ENCODE results near the gene ARHGEF11. TPM values are rescaled to one million over a fixed set of nuclear protein-coding genes. Genes with fewer than 3 reads are reported as not detected.

The ARHGEF11 gene
- total RNA-seq, 6 donors from 2014 or later: 39.2 to 170 (median 50.9) TPM

DNA sequence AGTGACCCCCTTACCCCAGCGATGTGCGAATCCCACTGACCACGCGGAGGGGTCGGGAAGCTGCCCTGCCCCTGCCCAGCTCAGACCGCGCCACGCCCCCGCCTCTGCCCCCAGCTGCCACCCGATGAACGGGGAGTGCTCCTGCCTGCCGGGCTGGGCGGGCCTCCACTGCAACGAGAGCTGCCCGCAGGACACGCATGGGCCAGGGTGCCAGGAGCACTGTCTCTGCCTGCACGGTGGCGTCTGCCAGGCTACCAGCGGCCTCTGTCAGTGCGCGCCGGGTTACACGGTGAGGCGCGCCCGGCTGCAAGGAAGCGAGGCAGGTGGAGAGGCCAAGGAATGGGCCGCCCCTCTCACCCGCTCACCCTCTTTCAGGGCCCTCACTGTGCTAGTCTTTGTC is 137.0 kb downstream of the ARHGEF11 start:
- H3K36me3 ChIP-seq: peaks cover 0 to 79% (median 18%) of the 10 kb centered on the region in 4 donors
- ATAC-seq (ENCODE audit: low FRiP score in 2 of 2): no peak
- no peaks in the 10 kb centered on the region for H3K9me3 ChIP-seq
- H3K4me3 ChIP-seq: no peak overlapping the region
- 79 to 95% methylated on average over 8 to 21 of the region's 29 CpGs for WGBS, 2 donors
- TF ChIP-seq POLR2A (IDR thresholded peaks at IDR 0.05) (no peak), EP300 (IDR thresholded peaks at IDR 0.05) (no peak), POLR2AphosphoS5 (IDR thresholded peaks at IDR 0.05) (no peak)
- TF ChIP-seq, protein P1, sequence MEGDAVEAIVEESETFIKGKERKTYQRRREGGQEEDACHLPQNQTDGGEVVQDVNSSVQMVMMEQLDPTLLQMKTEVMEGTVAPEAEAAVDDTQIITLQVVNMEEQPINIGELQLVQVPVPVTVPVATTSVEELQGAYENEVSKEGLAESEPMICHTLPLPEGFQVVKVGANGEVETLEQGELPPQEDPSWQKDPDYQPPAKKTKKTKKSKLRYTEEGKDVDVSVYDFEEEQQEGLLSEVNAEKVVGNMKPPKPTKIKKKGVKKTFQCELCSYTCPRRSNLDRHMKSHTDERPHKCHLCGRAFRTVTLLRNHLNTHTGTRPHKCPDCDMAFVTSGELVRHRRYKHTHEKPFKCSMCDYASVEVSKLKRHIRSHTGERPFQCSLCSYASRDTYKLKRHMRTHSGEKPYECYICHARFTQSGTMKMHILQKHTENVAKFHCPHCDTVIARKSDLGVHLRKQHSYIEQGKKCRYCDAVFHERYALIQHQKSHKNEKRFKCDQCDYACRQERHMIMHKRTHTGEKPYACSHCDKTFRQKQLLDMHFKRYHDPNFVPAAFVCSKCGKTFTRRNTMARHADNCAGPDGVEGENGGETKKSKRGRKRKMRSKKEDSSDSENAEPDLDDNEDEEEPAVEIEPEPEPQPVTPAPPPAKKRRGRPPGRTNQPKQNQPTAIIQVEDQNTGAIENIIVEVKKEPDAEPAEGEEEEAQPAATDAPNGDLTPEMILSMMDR (IDR thresholded peaks at IDR 0.05): no peak
- peaks cover 11 to 29% (median 15%) of the 10 kb centered on the region in 4 donors for H3K4me1 ChIP-seq
- H3K27me3 ChIP-seq: no peaks in the 10 kb centered on the region
- DNase-seq: no peak
- H3K27ac ChIP-seq: no peak overlapping the region

DNA sequence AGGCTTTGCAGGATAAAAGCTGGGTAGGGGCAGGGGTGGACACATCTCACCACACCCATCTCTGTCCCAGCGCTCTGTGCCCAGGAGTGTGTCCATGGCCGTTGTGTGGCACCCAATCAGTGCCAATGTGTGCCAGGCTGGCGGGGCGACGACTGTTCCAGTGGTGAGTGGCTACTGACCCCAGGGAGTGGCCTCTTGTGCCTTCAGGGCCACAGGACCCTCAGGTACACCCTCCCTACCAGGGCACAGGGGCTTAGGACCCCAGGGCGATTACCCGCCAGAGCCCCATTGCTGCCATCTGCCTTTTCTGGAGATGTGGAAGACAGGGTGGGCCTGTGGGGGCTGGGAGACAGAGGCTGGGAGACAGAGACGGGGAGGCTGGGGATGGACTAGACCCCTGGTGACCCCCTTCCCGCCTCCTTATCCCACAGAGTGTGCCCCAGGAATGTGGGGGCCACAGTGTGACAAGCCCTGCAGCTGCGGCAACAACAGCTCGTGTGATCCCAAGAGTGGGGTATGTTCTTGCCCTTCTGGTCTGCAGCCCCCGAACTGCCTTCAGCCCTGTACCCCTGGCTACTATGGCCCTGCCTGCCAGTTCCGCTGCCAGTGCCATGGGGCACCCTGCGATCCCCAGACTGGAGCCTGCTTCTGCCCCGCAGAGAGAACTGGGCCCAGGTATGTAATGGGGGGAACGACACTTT is 139.2 kb downstream of the ARHGEF11 start:
- Histone ChIP-seq H3K36me3 (peaks cover 0 to 59% (median 9%) of the 10 kb centered on the region in 4 donors), H3K9me3 (no peaks in the 10 kb centered on the region), H3K27me3 (no peaks in the 10 kb centered on the region), H3K4me1 (peaks cover 11 to 33% (median 26%) of the 10 kb centered on the region in 4 donors), H3K27ac (no peak overlapping the region), H3K4me3 (no peak overlapping the region)
- DNase-seq: no peak
- WGBS, 2 donors: 91 to 96% methylated on average over 11 to 16 of the region's 16 CpGs
- TF ChIP-seq, protein P1 (IDR thresholded peaks at IDR 0.05): no peak
- no peak for TF ChIP-seq POLR2AphosphoS5 (IDR thresholded peaks at IDR 0.05)
- TF ChIP-seq POLR2A (IDR thresholded peaks at IDR 0.05): no peak
- no peak for TF ChIP-seq EP300 (IDR thresholded peaks at IDR 0.05)
- no peak for ATAC-seq (ENCODE audit: low FRiP score in 2 of 2)

DNA sequence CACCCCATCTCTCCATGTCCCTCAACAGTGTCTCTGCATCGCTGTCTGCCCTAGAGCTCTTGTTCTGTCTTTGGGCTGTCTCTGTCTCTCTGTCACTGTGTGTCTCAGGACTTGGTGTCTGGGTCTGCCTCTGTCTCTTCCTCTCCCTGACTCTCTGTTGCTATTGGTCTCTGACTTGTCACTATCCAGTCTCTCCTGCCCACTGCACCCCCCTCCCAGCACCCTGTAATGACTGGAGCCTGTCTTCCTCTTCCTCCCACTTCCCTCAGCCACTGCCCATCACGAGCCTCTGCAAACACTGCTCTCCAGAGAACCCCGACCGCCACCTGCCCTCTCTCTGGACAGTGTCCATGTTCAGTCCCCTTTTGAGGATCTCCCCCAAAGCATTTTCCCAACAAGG is 139.9 kb downstream of the ARHGEF11 start:
- ATAC-seq (ENCODE audit: low FRiP score in 2 of 2) (no peak), DNase-seq (no peak)
- no peak overlapping the region for H3K4me3 ChIP-seq
- H3K27me3 ChIP-seq: no peaks in the 10 kb centered on the region
- H3K9me3 ChIP-seq: no peaks in the 10 kb centered on the region
- no peak overlapping the region for H3K27ac ChIP-seq
- 38 to 49% methylated on average over 4 of the region's 4 CpGs for WGBS, 2 donors
- H3K4me1 ChIP-seq: peaks cover 16 to 40% (median 33%) of the 10 kb centered on the region in 4 donors
- H3K36me3 ChIP-seq: peaks cover 0 to 55% (median 9%) of the 10 kb centered on the region in 4 donors
- TF ChIP-seq EP300 (IDR thresholded peaks at IDR 0.05) (no peak), POLR2AphosphoS5 (IDR thresholded peaks at IDR 0.05) (no peak), POLR2A (IDR thresholded peaks at IDR 0.05) (no peak)
- TF ChIP-seq, protein P1 (IDR thresholded peaks at IDR 0.05): no peak

DNA sequence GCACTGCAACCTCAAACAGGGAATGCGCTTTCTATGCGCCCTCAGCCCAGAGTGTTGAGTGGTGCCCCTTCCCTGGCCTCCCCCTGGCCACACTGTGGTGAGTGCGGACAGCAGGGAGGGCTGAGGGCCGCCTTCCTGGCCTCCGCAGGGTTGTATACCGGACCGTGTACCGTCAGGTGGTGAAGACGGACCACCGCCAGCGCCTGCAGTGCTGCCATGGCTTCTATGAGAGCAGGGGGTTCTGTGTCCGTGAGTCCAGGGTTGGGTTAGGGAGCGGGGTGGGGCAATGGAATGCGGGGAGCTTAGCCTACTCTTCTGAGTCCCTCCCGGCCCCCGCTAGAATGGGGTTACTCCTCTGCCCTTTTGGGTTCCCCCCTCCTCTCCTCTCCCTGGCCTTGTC is 140.4 kb downstream of the ARHGEF11 start:
- H3K27me3 ChIP-seq: no peaks in the 10 kb centered on the region
- WGBS, 2 donors: 79 to 90% methylated on average over 13 to 16 of the region's 16 CpGs
- DNase-seq (no peak), ATAC-seq (ENCODE audit: low FRiP score in 2 of 2) (no peak)
- no peaks in the 10 kb centered on the region for H3K9me3 ChIP-seq
- TF ChIP-seq EP300 (IDR thresholded peaks at IDR 0.05): no peak
- no peak overlapping the region for H3K27ac ChIP-seq
- no peak overlapping the region for H3K4me3 ChIP-seq
- peaks cover 0 to 50% (median 8%) of the 10 kb centered on the region in 4 donors for H3K36me3 ChIP-seq
- H3K4me1 ChIP-seq: peaks cover 18 to 45% (median 37%) of the 10 kb centered on the region in 4 donors

DNA sequence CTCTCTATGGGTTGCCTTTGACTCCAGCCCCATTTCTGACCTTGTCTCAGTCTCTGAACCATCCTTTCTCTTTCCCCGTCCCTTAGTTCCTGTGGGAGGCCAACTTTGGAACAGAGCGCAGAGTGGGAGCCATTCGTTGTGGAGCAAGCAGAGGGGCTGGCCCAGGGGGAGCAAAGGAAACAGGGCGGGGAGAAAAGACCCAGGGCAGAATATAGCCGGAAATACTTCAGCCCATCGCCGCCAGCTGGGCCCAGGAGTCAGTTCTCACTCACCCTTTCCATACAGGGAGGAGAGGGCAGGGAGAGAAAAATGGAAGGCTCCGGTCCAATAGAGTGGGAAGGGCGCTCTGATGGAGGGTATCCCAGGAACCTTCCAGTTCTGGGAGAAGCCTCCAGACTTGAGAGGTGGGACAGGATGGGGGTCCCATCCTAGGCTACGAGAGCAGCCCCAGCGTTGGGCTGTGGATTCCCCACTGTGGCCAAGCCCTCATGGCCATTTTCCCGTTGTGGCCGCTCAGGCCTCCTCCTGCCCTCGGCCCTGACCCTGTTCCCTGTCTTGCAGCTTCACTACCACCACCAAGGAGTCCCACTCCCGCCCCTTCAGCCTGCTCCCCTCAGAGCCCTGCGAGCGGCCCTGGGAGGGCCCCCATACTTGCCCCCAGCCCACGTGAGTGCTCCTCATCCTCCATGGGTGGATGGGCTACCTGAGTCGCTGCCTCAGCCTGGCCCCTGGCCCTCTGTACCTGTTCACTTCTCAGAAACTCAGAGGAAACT is 141.2 kb downstream of the ARHGEF11 start:
- Histone ChIP-seq H3K36me3 (peaks cover 0 to 42% (median 7%) of the 10 kb centered on the region in 4 donors), H3K27me3 (no peaks in the 10 kb centered on the region), H3K4me1 (peaks cover 23 to 53% (median 44%) of the 10 kb centered on the region in 4 donors), H3K4me3 (no peak overlapping the region), H3K27ac (peak overlapping the region in 2 of 4 donors; percentile 11 to 34), H3K9me3 (no peaks in the 10 kb centered on the region)
- TF ChIP-seq POLR2AphosphoS5 (IDR thresholded peaks at IDR 0.05) (no peak), POLR2A (IDR thresholded peaks at IDR 0.05) (no peak), EP300 (IDR thresholded peaks at IDR 0.05) (no peak)
- TF ChIP-seq, protein P1 (IDR thresholded peaks at IDR 0.05): no peak
- no peak for DNase-seq
- 73 to 75% methylated on average over 15 to 17 of the region's 19 CpGs for WGBS, 2 donors
- no peak for ATAC-seq (ENCODE audit: low FRiP score in 2 of 2)

All from upper lobe of left lung (tissue), 6 donors.